MM.1S (cell line): Measurements from ENCODE around the gene CFAP57.
A peak's percentile ranks its signal among the peaks of the same experiment; 100 is the strongest.

Experiments used
- DNase-seq: peaks from one replicate; pipeline ENCODE4 v3.0.0-alpha.2; 2015
- H2AFZ ChIP-seq: fragments of 300-600 bp; sonication (generic); 2 replicates; pipeline ENCODE4 v1.6.0; 2016; ENCODE audit warnings: antibody characterized with exemption, low read length
- H3F3A ChIP-seq: fragments of 300-600 bp; sonication (generic); 2 replicates; pipeline ENCODE4 v1.6.1; 2016; ENCODE audit warnings: mild to moderate bottlenecking, antibody characterized with exemption, low read length, moderate library complexity, mixed read lengths; ENCODE audit not compliant: insufficient read depth
- H3K27ac ChIP-seq: fragments of 300-600 bp; sonication (generic); 2 replicates; pipeline ENCODE4 v1.5.1; 2016; ENCODE audit warnings: mild to moderate bottlenecking, low read length
- H3K27me3 ChIP-seq: fragments of 300-600 bp; sonication (generic); replicated peaks from 2 replicates; pipeline ENCODE4 v1.6.0; 2016; ENCODE audit warnings: low read length; ENCODE audit not compliant: insufficient read depth
- H3K36me3 ChIP-seq: fragments of 300-600 bp; sonication (generic); replicated peaks from 2 replicates; pipeline ENCODE4 v1.6.1; 2016; ENCODE audit warnings: mild to moderate bottlenecking, low read length, mixed read lengths; ENCODE audit not compliant: insufficient read depth
- H3K4me1 ChIP-seq: fragments of 300-600 bp; sonication (generic); 2 replicates; pipeline ENCODE4 v1.6.1; 2016; ENCODE audit warnings: low read length, mixed read lengths
- H3K4me2 ChIP-seq: fragments of 300-600 bp; sonication (generic); 2 replicates; pipeline ENCODE4 v1.6.0; 2016; ENCODE audit warnings: low read depth, low read length
- H3K4me3 ChIP-seq: fragments of 300-600 bp; sonication (generic); 2 replicates; pipeline ENCODE4 v1.5.1; 2016; ENCODE audit warnings: low read length, mixed read lengths
- H3K79me2 ChIP-seq: fragments of 300-600 bp; sonication (generic); 2 replicates; pipeline ENCODE4 v1.6.1; 2016; ENCODE audit warnings: mixed run types, low read length, mixed read lengths
- H3K9ac ChIP-seq: fragments of 300-600 bp; sonication (generic); 2 replicates; pipeline ENCODE4 v1.6.1; 2016; ENCODE audit warnings: low read length, mixed read lengths
- H3K9me2 ChIP-seq: fragments of 300-600 bp; sonication (generic); replicated peaks from 2 replicates; pipeline ENCODE4 v1.6.1; 2016; ENCODE audit warnings: mild to moderate bottlenecking, low read length, mixed read lengths; ENCODE audit not compliant: insufficient read depth
- H3K9me3 ChIP-seq: fragments of 300-600 bp; sonication (generic); replicated peaks from 2 replicates; pipeline ENCODE4 v1.6.1; 2016; ENCODE audit warnings: mild to moderate bottlenecking, low read length, mixed read lengths; ENCODE audit not compliant: insufficient read depth
- H4K20me1 ChIP-seq: fragments of 300-600 bp; sonication (generic); 2 replicates; pipeline ENCODE4 v1.6.1; 2016; ENCODE audit warnings: mild to moderate bottlenecking, low read length, moderate library complexity, mixed read lengths; ENCODE audit not compliant: insufficient read depth
- EZH2 ChIP-seq: fragments of 300-600 bp; sonication (generic); optimal IDR thresholded peaks from 2 replicates; pipeline ENCODE3; 2017; ENCODE audit warnings: low read depth, mild to moderate bottlenecking, antibody characterized with exemption, low read length, mixed read lengths
- EZH2phosphoT487 ChIP-seq: fragments of 300-600 bp; sonication (generic); IDR thresholded peaks from 2 replicates; pipeline ENCODE4 v1.6.1; 2018; ENCODE audit warnings: antibody characterized with exemption, low read length
- TF ChIP-seq, protein P1 (sequence below): fragments of 300-600 bp; sonication (generic); IDR thresholded peaks from 2 replicates; pipeline ENCODE4 v1.5.1; 2016; ENCODE audit warnings: antibody characterized with exemption, low read length, mixed read lengths

The CFAP57 gene

DNA sequence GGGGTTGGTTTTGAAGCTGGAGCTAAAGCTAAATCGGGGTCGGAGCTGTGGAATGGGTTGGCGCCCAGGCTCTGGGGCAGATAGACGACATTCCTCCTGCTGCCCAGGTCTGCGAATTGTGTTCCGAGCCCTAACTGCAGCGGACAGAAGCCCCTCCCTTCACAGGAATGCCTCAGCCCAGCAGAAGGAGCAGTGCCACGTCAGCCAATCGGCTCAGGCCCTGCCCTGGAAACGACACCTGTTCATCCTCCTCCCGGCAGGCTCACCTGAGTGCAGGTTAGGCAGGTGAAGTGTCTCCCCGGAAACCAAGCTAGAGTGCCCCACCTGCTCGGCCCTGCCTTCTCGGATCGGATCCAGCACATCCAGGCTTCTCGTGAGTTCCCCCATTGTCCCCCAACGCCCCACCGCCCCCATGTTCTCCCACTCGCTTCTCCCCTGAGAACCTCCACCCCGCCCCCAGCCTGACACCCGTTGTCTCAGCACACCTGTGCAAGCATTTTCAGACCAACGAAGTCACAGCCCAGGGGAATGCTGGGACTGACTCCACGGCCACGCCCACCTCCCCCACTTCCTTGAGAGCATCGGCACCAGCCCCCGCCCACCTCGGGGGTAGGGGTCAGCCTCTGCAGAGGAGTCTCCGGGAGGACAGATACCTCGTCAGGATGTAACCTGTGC lies 98.4 kb downstream of the CFAP57 start:
- H3K4me2 ChIP-seq: peak overlapping the region; percentile 56; the same call in 1 of the 2 replicates

DNA sequence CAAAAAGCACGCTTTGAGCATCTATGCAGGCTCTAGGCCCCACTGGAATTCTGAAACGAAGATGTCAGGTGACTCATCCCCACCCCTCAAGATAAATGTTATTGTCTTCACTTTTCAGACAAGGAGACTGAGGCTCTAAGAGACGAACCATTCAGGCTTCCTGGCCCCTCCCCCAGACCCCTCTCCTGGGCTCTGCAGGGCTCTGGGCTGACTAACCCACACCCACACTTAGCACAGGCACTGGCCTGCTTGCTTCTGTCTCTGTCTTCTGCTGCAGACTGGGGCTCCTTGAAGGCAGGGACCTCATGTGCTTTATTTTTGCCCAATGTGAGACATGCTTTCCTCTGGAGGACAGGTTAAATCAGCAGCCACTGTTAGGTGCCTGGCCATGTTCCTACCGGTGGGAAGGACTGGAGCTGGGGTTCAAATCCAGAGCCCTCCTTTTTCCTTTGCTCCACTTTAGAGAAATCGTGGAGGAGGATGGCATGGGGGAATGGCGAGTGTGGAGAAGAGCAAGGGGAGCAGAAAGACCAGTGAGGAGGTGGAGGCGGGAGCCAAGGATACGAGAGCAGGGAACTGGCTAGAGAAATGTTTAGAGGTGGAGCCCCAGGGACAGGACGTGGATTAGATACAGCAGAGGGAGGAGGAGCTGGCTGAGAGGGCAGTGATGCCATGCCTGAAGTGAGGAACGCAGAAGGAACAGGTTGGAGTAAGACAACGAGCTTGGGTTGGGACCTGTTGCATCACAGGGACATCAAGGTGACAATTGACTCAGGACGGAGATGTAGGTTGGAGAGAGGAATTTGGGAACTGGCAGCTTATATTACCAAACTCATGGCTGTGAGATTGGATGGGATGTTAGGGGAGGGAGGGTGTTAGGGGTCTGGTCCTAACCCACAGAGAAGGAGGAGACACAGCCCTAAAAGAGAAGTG lies 99.3 kb downstream of the CFAP57 start:
- Histone ChIP-seq H3K79me2 (no peaks in the 10 kb centered on the region), H3K27ac (no peak overlapping the region)

More for the DNA sequence above, 98.4 kb downstream of the CFAP57 start:
- no peaks in the 10 kb centered on the region for H3K9me2 ChIP-seq
- TF ChIP-seq, protein P1, sequence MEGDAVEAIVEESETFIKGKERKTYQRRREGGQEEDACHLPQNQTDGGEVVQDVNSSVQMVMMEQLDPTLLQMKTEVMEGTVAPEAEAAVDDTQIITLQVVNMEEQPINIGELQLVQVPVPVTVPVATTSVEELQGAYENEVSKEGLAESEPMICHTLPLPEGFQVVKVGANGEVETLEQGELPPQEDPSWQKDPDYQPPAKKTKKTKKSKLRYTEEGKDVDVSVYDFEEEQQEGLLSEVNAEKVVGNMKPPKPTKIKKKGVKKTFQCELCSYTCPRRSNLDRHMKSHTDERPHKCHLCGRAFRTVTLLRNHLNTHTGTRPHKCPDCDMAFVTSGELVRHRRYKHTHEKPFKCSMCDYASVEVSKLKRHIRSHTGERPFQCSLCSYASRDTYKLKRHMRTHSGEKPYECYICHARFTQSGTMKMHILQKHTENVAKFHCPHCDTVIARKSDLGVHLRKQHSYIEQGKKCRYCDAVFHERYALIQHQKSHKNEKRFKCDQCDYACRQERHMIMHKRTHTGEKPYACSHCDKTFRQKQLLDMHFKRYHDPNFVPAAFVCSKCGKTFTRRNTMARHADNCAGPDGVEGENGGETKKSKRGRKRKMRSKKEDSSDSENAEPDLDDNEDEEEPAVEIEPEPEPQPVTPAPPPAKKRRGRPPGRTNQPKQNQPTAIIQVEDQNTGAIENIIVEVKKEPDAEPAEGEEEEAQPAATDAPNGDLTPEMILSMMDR: no peak
- TF ChIP-seq EZH2phosphoT487 (no peak), EZH2 (no peak)
- DNase-seq: no peak
- no peak overlapping the region for H3K27ac ChIP-seq
- no peaks in the 10 kb centered on the region for H3K27me3 ChIP-seq
- H3K79me2 ChIP-seq: no peaks in the 10 kb centered on the region
- H4K20me1 ChIP-seq: no peaks in the 10 kb centered on the region
- no peaks in the 10 kb centered on the region for H3K36me3 ChIP-seq
- 0 out of 2 replicates have a peak, but pooled peaks cover 5% of the 10 kb centered on the region for H3K4me1 ChIP-seq
- peak overlapping the region; percentile 33; the same call in 1 of the 2 replicates for H3K4me3 ChIP-seq
- H2AFZ ChIP-seq: peak overlapping the region; percentile 61; the same call in 1 of the 2 replicates
- H3F3A ChIP-seq: no peaks in the 10 kb centered on the region
- H3K9ac ChIP-seq: no peak overlapping the region
- H3K9me3 ChIP-seq: no peaks in the 10 kb centered on the region

GRCh38 chr1:43272161-43272560 lies 100.0 kb downstream of the CFAP57 start:
- no peaks in the 10 kb centered on the region for H3K79me2 ChIP-seq
- H3K9me2 ChIP-seq: no peaks in the 10 kb centered on the region
- H2AFZ ChIP-seq: no peak overlapping the region
- TF ChIP-seq, protein P1: no peak
- TF ChIP-seq EZH2phosphoT487 (no peak), EZH2 (no peak)
- 0 out of 2 replicates have a peak, but pooled peaks cover 5% of the 10 kb centered on the region for H3K4me1 ChIP-seq
- no peaks in the 10 kb centered on the region for H3F3A ChIP-seq
- no peak overlapping the region for H3K4me3 ChIP-seq
- DNase-seq: no peak
- H3K27me3 ChIP-seq: no peaks in the 10 kb centered on the region
- no peak overlapping the region for H3K27ac ChIP-seq
- H3K9me3 ChIP-seq: no peaks in the 10 kb centered on the region
- H4K20me1 ChIP-seq: no peaks in the 10 kb centered on the region
- H3K36me3 ChIP-seq: no peaks in the 10 kb centered on the region
- H3K9ac ChIP-seq: no peak overlapping the region
- no peak overlapping the region for H3K4me2 ChIP-seq

More for the DNA sequence above, 99.3 kb downstream of the CFAP57 start:
- Histone ChIP-seq H3K9me3 (no peaks in the 10 kb centered on the region), H3K36me3 (no peaks in the 10 kb centered on the region), H3K9ac (no peak overlapping the region), H3K4me1 (0 out of 2 replicates have a peak, but pooled peaks cover 5% of the 10 kb centered on the region), H4K20me1 (no peaks in the 10 kb centered on the region), H3K4me3 (no peak overlapping the region), H3K4me2 (peak overlapping the region; percentile 56; the same call in 1 of the 2 replicates), H3K27me3 (no peaks in the 10 kb centered on the region), H2AFZ (peak overlapping the region; percentile 61; the same call in 1 of the 2 replicates), H3F3A (no peaks in the 10 kb centered on the region), H3K9me2 (no peaks in the 10 kb centered on the region)
- DNase-seq: no peak
- TF ChIP-seq, protein P1: no peak
- TF ChIP-seq EZH2: no peak
- TF ChIP-seq EZH2phosphoT487: no peak
